Measurements from ENCODE around the gene PHLDA2. TPM values are rescaled to one million over a fixed set of nuclear protein-coding genes. Genes with fewer than 3 reads are reported as not detected.

PHLDA2 gene
- total RNA-seq, 1 experiment from 2014 or later = 27.2 TPM

- in situ Hi-C loops (cut with HindIII; ENCODE audit: low pct_unique_long_range_greater_than_20kb, low sequenced_read_pairs) = no loop called here
- DNase-seq (ENCODE audit: low read depth) = no peak
Measured at GRCh38 chr11:2889362-2890273, 39.6 kb downstream of the PHLDA2 start.

DNA sequence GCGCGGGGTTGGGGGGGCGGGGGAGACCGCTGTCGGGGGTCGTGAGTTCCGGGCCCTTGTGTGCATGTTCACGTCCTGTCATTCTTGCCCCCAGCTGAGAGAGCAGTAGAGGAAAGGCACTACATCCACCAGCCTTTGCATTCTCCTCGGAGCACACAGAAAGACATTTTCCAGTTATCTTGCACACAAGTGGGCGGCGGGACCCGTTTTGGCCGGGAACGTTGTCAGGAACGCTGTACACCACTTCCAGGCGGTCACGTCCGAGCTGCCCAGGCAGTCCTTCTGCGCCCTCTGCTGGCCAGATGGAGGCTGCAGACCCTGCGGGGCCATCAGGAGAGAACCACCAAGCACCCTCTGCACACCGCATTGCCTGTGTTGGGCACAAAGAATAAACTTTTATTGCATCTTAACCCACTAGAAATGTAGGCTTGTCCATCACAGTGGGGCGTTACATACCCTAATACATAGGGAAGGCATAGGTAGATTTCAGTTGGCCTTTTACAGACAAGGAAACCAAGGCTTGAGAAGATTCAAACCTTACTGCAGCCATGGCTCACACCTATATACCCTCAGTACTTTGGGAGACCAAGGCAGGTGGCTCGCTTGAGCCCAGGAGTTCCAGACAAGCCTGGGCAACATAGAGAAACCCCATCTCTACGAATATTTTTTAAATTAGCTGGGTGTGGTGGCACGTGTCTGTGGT lies 40.8 kb downstream of the PHLDA2 start:
- DNase-seq (ENCODE audit: low read depth) = peak; percentile 60
- in situ Hi-C loops (cut with HindIII; ENCODE audit: low pct_unique_long_range_greater_than_20kb, low sequenced_read_pairs) = no loop called here

- in situ Hi-C loops (cut with HindIII; ENCODE audit: low pct_unique_long_range_greater_than_20kb, low sequenced_read_pairs) = no loop called here
Measured at GRCh38 chr11:2887515-2888195, 41.6 kb downstream of the PHLDA2 start.

GRCh38 chr11:2886936-2887335 lies 42.3 kb downstream of the PHLDA2 start:
- DNase-seq (ENCODE audit: low read depth) = no peak
- in situ Hi-C loops (cut with HindIII; ENCODE audit: low pct_unique_long_range_greater_than_20kb, low sequenced_read_pairs) = no loop called here

More at GRCh38 chr11:2887515-2888195, 41.6 kb downstream of the PHLDA2 start:
- no peak for DNase-seq (ENCODE audit: low read depth)

DNA sequence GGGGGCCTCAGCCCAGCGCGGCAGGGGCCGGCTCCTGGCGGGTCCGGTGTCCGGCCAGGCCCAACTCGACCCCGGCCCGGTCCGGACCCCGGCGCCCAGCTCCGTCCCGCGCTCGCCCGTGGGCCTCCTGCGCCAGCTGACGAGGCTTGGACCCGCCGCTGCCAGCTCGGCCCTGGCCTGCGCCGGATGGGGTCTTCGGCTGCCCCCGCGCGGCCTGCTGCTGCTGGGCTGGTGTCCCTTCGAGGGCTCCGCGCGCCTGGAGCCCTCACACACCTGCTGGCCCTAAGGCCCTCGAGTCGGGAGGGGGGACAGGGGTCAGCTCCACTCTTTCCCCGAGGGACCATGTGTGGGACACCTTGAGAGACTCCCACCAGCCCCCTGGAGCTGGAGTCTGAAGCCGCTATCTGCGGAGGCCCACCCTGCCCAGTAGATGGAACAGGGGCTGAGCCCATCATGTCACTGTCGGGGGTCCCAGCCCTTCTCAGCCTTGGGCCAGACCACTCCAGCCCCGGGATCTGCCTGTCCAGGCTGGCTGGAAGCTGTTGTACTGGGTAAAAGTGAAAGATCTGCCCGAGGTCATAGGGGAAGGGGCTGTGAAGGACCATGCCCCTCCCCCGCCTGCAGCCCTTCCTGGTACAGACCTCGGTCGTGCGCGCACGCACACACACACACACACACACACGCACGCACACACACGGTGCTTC lies 42.9 kb downstream of the PHLDA2 start:
- DNase-seq (ENCODE audit: low read depth) = no peak
- in situ Hi-C loops (cut with HindIII; ENCODE audit: low pct_unique_long_range_greater_than_20kb, low sequenced_read_pairs) = no loop called here

DNA sequence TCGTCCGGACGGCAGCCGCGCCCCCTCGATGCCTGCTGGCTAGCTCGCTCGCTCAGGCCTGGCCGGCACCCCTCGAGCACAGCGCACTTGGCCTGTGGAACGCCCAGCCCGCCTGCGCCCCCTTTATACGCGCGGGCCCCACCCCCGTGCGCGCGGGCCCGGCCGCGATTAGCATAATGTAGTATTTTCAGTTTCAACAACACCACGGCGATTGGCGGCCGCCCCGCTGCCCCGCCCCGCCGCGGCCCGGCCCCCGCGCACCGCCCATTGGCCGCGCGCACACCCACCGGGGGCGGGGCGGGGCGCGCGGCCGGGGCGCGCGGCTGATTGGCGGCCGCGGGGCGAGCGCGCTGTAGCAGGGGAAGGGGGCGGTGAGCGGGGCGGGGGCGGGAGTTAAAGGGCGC lies 43.5 kb downstream of the PHLDA2 start, which contains the start of gene CDKN1C:
Gene CDKN1C (minus strand): TSS at position 98 of the 404 bp plus-strand sequence. CDS start 319 bp downstream, outside the sequence.
- in situ Hi-C loops (cut with HindIII; ENCODE audit: low pct_unique_long_range_greater_than_20kb, low sequenced_read_pairs) = no loop called here
- peak; percentile 78 for DNase-seq (ENCODE audit: low read depth)

- in situ Hi-C loops (cut with HindIII; ENCODE audit: low pct_unique_long_range_greater_than_20kb, low sequenced_read_pairs) = no loop called here
- DNase-seq (ENCODE audit: low read depth) = peak; percentile 46
Measured at GRCh38 chr11:2885017-2885677, 44.1 kb downstream of the PHLDA2 start.

- no peak for DNase-seq (ENCODE audit: low read depth)
- in situ Hi-C loops (cut with HindIII; ENCODE audit: low pct_unique_long_range_greater_than_20kb, low sequenced_read_pairs) = no loop called here
Measured at GRCh38 chr11:2883979-2884815, 45.0 kb downstream of the PHLDA2 start.

GRCh38 chr11:2883640-2883978 lies 45.6 kb downstream of the PHLDA2 start:
- in situ Hi-C loops (cut with HindIII; ENCODE audit: low pct_unique_long_range_greater_than_20kb, low sequenced_read_pairs) = no loop called here

DNA sequence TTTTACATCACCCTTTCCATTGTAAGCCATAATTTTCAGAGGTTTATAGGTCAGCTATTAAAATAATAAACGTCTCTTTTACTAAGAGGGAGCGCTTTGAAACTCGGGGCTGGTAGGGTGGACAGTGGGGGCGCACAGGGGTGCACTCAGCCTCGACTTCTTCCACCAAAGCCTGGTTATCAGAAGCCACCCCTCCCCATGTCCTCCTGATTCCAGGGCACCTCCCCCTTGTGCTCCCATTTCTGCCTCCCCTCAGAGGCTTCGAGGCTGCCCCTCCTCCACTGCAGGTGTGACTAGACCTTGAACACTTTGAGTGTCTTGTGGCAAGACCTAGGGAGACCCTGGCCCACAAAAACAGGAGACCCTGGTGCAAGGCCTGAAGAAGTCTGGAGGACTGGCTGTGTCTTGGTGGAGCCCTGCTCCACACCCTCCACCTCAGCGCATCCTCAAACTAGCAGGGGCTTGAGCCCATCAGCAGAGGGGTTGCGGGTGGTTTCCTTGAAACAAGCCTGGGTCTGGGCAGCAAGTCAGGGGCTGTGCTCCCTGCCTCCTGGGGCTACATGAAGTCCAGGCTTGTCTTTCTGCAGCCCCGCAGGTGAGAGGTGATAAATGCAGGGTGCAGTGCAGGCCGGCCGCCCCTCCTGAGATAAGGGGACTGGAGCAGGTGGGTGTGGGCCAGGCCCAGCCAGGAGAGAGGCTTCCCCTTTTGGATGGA lies 46.7 kb downstream of the PHLDA2 start:
- in situ Hi-C loops (cut with HindIII; ENCODE audit: low pct_unique_long_range_greater_than_20kb, low sequenced_read_pairs) = no loop called here
- no peak for DNase-seq (ENCODE audit: low read depth)

More at GRCh38 chr11:2883640-2883978, 45.6 kb downstream of the PHLDA2 start:
- DNase-seq (ENCODE audit: low read depth) = no peak

GRCh38 chr11:2881981-2882375 lies 47.2 kb downstream of the PHLDA2 start:
- in situ Hi-C loops (cut with HindIII; ENCODE audit: low pct_unique_long_range_greater_than_20kb, low sequenced_read_pairs) = no loop called here
- no peak for DNase-seq (ENCODE audit: low read depth)

DNA sequence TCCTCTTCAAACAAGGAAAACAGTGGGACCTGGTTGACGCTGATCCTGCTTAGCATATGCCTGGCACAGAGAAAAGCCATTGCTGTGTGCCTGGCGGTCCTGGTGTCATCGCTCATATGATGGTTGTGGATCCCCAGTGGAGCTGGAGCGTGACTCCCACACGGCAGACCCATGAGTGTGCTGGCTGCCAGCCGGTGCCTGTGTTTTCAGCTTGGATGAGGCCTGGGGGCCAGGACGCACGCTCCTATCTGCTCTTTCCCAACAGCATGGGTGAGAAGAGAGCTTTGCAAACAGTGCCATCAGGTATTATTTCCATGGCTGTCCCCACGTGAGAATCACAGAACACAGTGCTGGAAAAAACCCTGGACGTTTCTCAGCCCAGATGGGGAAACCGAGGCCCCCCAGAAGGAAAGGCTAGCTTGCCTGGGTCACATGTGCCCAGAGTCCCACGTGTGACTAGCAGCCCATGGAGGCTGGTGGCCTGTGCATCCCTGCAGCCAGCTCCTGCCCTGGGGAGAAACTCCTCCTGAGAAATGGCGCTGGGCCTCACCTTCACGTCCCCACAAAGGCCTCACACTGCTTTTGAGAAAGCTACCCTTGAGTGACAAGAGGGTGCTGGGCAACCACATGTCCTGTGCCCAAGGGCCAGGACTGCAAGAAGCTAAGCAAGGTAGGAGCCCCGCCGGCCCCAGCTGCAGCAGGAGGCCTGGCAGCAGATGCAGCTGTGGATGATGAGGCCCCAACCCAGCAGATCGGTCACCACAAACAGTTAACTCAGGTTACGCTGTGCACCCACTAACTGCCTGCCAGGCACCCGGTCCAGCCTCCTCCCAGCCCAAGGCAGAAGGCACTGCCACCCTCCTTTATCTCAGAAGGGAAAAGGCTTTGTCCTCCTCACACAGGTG lies 47.9 kb downstream of the PHLDA2 start:
- in situ Hi-C loops (cut with HindIII; ENCODE audit: low pct_unique_long_range_greater_than_20kb, low sequenced_read_pairs) = no loop called here

GRCh38 chr11:2880646-2881045 lies 48.6 kb downstream of the PHLDA2 start:
- in situ Hi-C loops (cut with HindIII; ENCODE audit: low pct_unique_long_range_greater_than_20kb, low sequenced_read_pairs) = no loop called here
- DNase-seq (ENCODE audit: low read depth) = no peak

More for the DNA sequence above, 47.9 kb downstream of the PHLDA2 start:
- no peak for DNase-seq (ENCODE audit: low read depth)

DNA sequence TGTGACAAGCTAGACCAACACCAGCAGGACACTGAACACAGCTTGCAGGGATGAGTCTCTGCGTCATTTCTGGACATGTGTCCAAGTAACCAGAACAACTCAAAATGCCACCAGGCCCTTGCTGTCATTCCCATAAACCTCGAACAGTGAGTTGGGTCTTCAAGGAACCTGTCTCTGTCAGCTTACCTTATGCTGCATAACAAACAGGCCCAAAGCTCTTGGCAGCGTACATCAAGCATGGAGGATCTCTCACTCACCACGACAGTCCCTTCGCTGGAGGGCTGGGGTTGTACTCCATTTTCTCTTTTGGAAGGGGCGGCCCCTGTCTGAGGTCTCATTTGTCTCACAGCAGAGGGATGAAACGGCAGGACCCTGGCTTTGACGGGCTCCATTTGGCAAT lies 50.4 kb downstream of the PHLDA2 start:
- no peak for DNase-seq (ENCODE audit: low read depth)
- in situ Hi-C loops (cut with HindIII; ENCODE audit: low pct_unique_long_range_greater_than_20kb, low sequenced_read_pairs) = no loop called here

Measured in Caki2 (cell line).